ENCODE results near the gene NYNRIN. TPM values are rescaled to one million over a fixed set of nuclear protein-coding genes. Genes with fewer than 3 reads are reported as not detected.
"Not testable (repeated sequence)": the region's sequence is repeated elsewhere in the genome, so short reads cannot be mapped to it uniquely, and the experiment has no call there.

NYNRIN gene
- total RNA-seq, 2 experiments from 2014 or later = 0.07 to 0.16 TPM

DNA sequence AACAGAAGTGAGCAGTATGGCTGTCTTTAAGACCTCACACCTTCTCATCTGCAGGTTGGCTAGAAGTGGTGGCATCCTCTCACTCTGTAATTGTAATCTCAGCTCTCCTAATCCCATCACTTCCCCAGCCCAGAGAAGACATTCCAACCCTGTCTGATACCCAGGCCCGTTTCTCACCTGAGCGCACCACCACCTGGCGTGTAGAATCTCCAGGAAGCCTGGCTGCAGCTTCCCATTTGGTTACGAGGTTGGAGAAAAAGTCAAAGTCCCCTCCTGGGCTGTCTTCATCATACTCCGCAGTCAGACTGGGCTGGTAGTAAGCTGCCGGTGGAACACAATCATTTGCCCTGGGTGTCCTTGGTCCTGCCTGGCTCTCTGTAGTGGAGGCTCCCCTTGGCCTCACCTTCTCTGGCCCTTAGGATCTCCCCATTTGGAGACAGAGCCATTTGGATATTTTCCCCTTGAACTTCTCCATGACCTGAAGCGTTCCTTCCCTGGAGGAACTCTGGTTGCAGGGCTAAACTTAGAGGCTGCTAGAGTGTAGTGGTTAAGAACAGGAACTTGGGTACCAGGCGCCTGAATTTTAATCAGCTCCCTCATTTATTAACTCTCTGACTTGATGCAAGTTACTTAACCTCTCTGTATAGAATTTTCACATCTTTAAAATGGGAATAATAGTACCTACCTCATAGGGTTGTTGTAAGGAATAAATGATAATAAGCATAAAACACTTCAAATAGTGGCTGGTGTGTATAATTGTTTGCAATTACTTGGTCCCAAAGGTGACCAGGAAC lies 42.0 kb downstream of the NYNRIN start:
- ChIA-PET POLR2A (interaction anchor here (5.4 kb wide), 1 partner anchor 10 kb away, joined by 50 read pairs; the partner anchor contains the start of genes CBLN3 and KHNYN), CTCF (interaction anchor here (0.9 to 5.3 kb wide), 12 partner anchors 8 to 199 kb away, joined by 3 to 66 read pairs (median 6); partner anchors contain the start of genes CBLN3, KHNYN and RIPK3)
- Mint-ChIP-seq H3K27me3 (no peaks in the 10 kb centered on the region), H3K9me3 (ENCODE audit: low read depth) (no peaks in the 10 kb centered on the region), H3K4me3 (peak overlapping the region; percentile 97), H3K4me1 (peaks cover 52% of the 10 kb centered on the region), H3K27ac (peak overlapping the region; percentile 99), H3K36me3 (ENCODE audit: low read depth) (peaks cover 62% of the 10 kb centered on the region)
- no peak for DNase-seq
- ATAC-seq = no peak
- intact Hi-C loops (cut with DNase I, micrococcal nuclease) = loop anchor here (5.0 kb wide), 6 partner anchors 209 to 1139 kb away; partner anchors contain the start of genes GMPR2 (in 1 of the 2), MDP1 (in 1 of the 2), NEDD8 (in 1 of the 2) and PABPN1 (in 1 of the 2)

- no peaks in the 10 kb centered on the region for H3K27me3 Mint-ChIP-seq
- ChIA-PET POLR2A (interaction anchor here (0.7 to 5.4 kb wide), 2 partner anchors 11 to 18 kb away, joined by 3 to 50 read pairs; partner anchors contain the start of genes CBLN3 and KHNYN), CTCF (interaction anchor here (0.5 to 5.3 kb wide), 10 partner anchors 8 to 214 kb away, joined by 3 to 66 read pairs (median 6); partner anchors contain the start of genes CBLN3, KHNYN and RIPK3)
- no peak for DNase-seq
- H3K36me3 Mint-ChIP-seq (ENCODE audit: low read depth) = peaks cover 59% of the 10 kb centered on the region
- peaks cover 51% of the 10 kb centered on the region for H3K4me1 Mint-ChIP-seq
- H3K27ac Mint-ChIP-seq = peak overlapping the region; percentile 99
- H3K9me3 Mint-ChIP-seq (ENCODE audit: low read depth) = no peaks in the 10 kb centered on the region
- intact Hi-C loops (cut with DNase I, micrococcal nuclease) = loop anchor here (5.0 kb wide), 6 partner anchors 209 to 1139 kb away; partner anchors contain the start of genes GMPR2 (in 1 of the 2), MDP1 (in 1 of the 2), NEDD8 (in 1 of the 2) and PABPN1 (in 1 of the 2)
- peak overlapping the region; percentile 97 for H3K4me3 Mint-ChIP-seq
- ATAC-seq = no peak
Observed at GRCh38 chr14:24441485-24441884, 42.7 kb downstream of the NYNRIN start.

DNA sequence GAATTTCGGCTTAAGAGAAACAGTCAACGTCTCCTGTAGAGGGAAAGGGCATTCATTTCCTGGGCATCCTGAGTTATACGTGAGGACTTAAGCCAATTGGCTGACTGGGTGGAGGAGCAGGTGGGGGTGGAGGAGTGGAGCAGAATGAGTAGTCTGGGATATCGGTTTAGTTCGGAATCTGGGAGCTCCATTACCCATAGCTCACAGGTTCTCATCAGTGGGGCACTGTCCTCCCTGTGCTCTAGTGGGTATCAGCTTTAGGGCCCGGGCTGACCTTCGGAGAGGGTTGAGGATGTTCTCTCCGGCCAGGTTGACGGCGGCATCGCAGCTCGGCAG lies 43.1 kb downstream of the NYNRIN start:
- H3K4me1 Mint-ChIP-seq = peaks cover 47% of the 10 kb centered on the region
- no peaks in the 10 kb centered on the region for H3K27me3 Mint-ChIP-seq
- POLR2A ChIA-PET = interaction anchor here (0.7 to 5.4 kb wide), 2 partner anchors 11 to 18 kb away, joined by 3 to 50 read pairs; partner anchors contain the start of genes CBLN3 and KHNYN
- peak overlapping the region; percentile 99 for H3K27ac Mint-ChIP-seq
- CTCF ChIA-PET = interaction anchor here (0.5 to 5.3 kb wide), 13 partner anchors 9 to 215 kb away, joined by 3 to 66 read pairs (median 4); partner anchors contain the start of genes CBLN3, KHNYN and RIPK3
- H3K4me3 Mint-ChIP-seq = peak overlapping the region; percentile 97
- DNase-seq = no peak
- intact Hi-C loops (cut with DNase I, micrococcal nuclease) = loop anchor here (1.0 to 5.0 kb wide), 18 partner anchors 11 to 1140 kb away; partner anchors contain the start of genes DCAF11 (in 2 of the 2), GMPR2 (in 2 of the 2), NEDD8 (in 2 of the 2) and NRL (in 2 of the 2)
- peaks cover 56% of the 10 kb centered on the region for H3K36me3 Mint-ChIP-seq (ENCODE audit: low read depth)
- H3K9me3 Mint-ChIP-seq (ENCODE audit: low read depth) = no peaks in the 10 kb centered on the region
- no peak for ATAC-seq

- H3K36me3 Mint-ChIP-seq (ENCODE audit: low read depth) = peaks cover 52% of the 10 kb centered on the region
- ChIA-PET CTCF (interaction anchor here (0.5 to 5.3 kb wide), 15 partner anchors 9 to 269 kb away, joined by 3 to 66 read pairs (median 4); partner anchors contain the start of genes CBLN3, KHNYN and RIPK3), POLR2A (interaction anchor here (0.7 to 5.4 kb wide), 3 partner anchors 12 to 232 kb away, joined by 3 to 50 read pairs (median 3); partner anchors contain the start of genes CBLN3 and KHNYN)
- ATAC-seq (peak; percentile 92), DNase-seq (peak; percentile 98)
- H3K27me3 Mint-ChIP-seq = no peaks in the 10 kb centered on the region
- no peaks in the 10 kb centered on the region for H3K9me3 Mint-ChIP-seq (ENCODE audit: low read depth)
- H3K4me3 Mint-ChIP-seq = peak within 1 kb of the TSS; percentile 97
- H3K27ac Mint-ChIP-seq = peak within 1 kb of the TSS; percentile 99
- intact Hi-C loops (cut with DNase I, micrococcal nuclease) = loop anchor here (1.0 to 5.0 kb wide), 18 partner anchors 11 to 1140 kb away; partner anchors contain the start of genes DCAF11 (in 2 of the 2), GMPR2 (in 2 of the 2), NEDD8 (in 2 of the 2) and NRL (in 2 of the 2)
- H3K4me1 Mint-ChIP-seq = peaks cover 41% of the 10 kb centered on the region
Observed at GRCh38 chr14:24442240-24443052, 43.6 kb downstream of the NYNRIN start, which contains the start of gene SDR39U1. TSS of gene SDR39U1 (minus strand) at chr14:24442776. CDS start at chr14:24442769, 7 bp downstream.

DNA sequence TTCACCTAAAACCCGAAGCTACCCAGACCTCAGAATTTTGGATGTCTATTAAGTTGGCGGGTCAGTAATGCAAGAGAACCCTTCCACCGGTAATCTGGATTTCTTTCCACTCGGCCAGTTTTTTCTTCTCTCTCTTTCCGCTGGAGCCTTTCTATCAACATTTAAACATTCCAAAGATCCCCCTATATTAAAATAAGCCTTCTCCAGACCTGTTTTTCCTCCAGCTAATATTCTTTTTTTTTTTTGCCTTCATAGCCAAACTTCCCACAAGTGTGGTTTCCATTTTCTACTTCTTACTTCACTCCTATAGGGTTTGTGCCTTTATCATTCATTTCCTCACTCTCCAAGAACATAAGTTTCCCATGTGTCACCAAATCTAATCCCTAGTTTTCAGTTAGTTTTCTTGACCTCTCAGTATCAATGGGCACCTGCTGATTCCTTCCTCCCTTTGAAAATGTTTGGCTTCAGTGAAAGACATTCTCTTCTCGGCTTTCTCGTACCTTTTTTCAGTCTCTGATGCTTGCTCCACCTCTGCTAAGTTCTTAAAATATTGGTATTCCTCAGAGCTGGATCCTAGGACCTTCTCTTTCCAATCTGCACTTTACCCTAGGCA lies 44.4 kb downstream of the NYNRIN start:
- H3K9me3 Mint-ChIP-seq (ENCODE audit: low read depth) = no peaks in the 10 kb centered on the region
- peaks cover 36% of the 10 kb centered on the region for H3K4me1 Mint-ChIP-seq
- ChIA-PET CTCF (interaction anchor here (0.6 to 5.3 kb wide), 4 partner anchors 12 to 268 kb away, joined by 3 to 66 read pairs (median 21); partner anchors contain the start of genes CBLN3 and KHNYN), POLR2A (interaction anchor here (0.7 to 5.4 kb wide), 2 partner anchors 12 to 231 kb away, joined by 3 to 50 read pairs; partner anchors contain the start of genes CBLN3 and KHNYN)
- peaks cover 45% of the 10 kb centered on the region for H3K36me3 Mint-ChIP-seq (ENCODE audit: low read depth)
- no peak for ATAC-seq
- intact Hi-C loops (cut with DNase I, micrococcal nuclease) = loop anchor here (2.0 to 5.0 kb wide), 9 partner anchors 211 to 1141 kb away; partner anchors contain the start of genes GMPR2 (in 1 of the 2), MDP1 (in 1 of the 2), NEDD8 (in 1 of the 2) and NGDN (in 1 of the 2)
- H3K4me3 Mint-ChIP-seq = peak overlapping the region; percentile 97
- H3K27me3 Mint-ChIP-seq = no peaks in the 10 kb centered on the region
- DNase-seq = no peak
- H3K27ac Mint-ChIP-seq = peak overlapping the region; percentile 99

DNA sequence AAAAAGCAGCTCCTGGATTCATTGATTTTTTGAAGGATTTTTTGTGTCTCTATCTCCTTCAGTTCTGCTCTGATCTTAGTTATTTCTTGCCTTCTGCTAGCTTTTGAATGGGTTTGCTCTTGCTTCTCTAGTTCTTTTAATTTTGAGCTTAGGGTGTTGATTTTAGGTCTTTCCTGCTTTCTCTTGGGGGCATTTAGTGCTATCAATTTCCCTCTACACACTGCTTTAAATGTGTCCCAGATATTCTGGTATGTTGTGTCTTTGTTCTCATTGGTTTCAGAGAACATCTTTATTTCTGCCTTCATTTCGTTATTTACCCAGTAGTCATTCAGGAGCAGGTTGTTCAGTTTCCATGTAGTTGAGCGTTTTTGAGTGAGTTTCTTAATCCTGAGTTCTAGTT lies 52.0 kb downstream of the NYNRIN start:
- H3K9me3 Mint-ChIP-seq (ENCODE audit: low read depth); H3K4me1 Mint-ChIP-seq; DNase-seq; intact Hi-C loops (cut with DNase I, micrococcal nuclease); POLR2A ChIA-PET; ATAC-seq; H3K36me3 Mint-ChIP-seq (ENCODE audit: low read depth); H3K27me3 Mint-ChIP-seq; H3K4me3 Mint-ChIP-seq; CTCF ChIA-PET; H3K27ac Mint-ChIP-seq: not testable (repeated sequence)

GRCh38 chr14:24456980-24457379 lies 58.2 kb downstream of the NYNRIN start:
- Mint-ChIP-seq H3K27me3 (no peaks in the 10 kb centered on the region), H3K36me3 (ENCODE audit: low read depth) (peaks cover 7% of the 10 kb centered on the region), H3K4me1 (peaks cover 4% of the 10 kb centered on the region), H3K4me3 (no peak overlapping the region), H3K27ac (no peak overlapping the region), H3K9me3 (ENCODE audit: low read depth) (no peaks in the 10 kb centered on the region)
- CTCF ChIA-PET = interaction anchor here (0.7 kb wide), 2 partner anchors 20 to 121 kb away, joined by 3 read pairs; no protein-coding TSS in a partner anchor
- intact Hi-C loops (cut with DNase I, micrococcal nuclease) = no loop called here
- POLR2A ChIA-PET = interaction anchor here (1.0 kb wide), 1 partner anchor 26 kb away, joined by 3 read pairs; no protein-coding TSS in a partner anchor
- ATAC-seq (peak; percentile 80), DNase-seq (peak; percentile 16)

GRCh38 chr14:24458736-24459135 lies 59.9 kb downstream of the NYNRIN start:
- Mint-ChIP-seq H3K36me3 (ENCODE audit: low read depth) (peaks cover 3% of the 10 kb centered on the region), H3K4me3 (no peak overlapping the region), H3K27ac (no peak overlapping the region), H3K9me3 (ENCODE audit: low read depth) (no peaks in the 10 kb centered on the region), H3K4me1 (peaks cover 12% of the 10 kb centered on the region), H3K27me3 (no peaks in the 10 kb centered on the region)
- intact Hi-C loops (cut with DNase I, micrococcal nuclease) = no loop called here
- ChIA-PET CTCF (no interaction called here), POLR2A (no interaction called here)
- no peak for DNase-seq
- ATAC-seq = no peak

DNA sequence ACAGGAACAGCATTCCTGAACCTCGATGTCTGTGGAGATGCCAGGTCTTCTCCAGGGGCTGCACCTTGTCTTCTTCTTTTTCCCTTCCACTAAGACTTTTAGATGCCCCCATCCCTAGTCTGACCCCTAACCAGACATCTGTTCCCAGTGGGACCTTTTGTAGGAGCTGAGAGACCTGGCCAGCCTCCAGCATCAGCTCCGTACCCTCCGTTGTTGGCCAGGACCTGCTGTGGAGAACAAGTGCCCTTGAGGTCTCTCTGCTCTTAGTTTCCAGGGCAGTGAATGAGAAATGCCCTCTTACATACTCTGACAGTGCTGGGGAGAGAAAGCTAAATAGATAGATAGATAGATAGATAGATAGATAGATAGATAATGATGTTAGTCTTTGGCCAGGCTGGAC lies 60.5 kb downstream of the NYNRIN start:
- no peaks in the 10 kb centered on the region for H3K27me3 Mint-ChIP-seq
- H3K4me3 Mint-ChIP-seq = no peak overlapping the region
- ATAC-seq (no peak), DNase-seq (no peak)
- ChIA-PET CTCF (no interaction called here), POLR2A (no interaction called here)
- peaks cover 3% of the 10 kb centered on the region for H3K36me3 Mint-ChIP-seq (ENCODE audit: low read depth)
- H3K9me3 Mint-ChIP-seq (ENCODE audit: low read depth) = no peaks in the 10 kb centered on the region
- peaks cover 17% of the 10 kb centered on the region for H3K4me1 Mint-ChIP-seq
- intact Hi-C loops (cut with DNase I, micrococcal nuclease) = no loop called here
- no peak overlapping the region for H3K27ac Mint-ChIP-seq

- H3K4me1 Mint-ChIP-seq = peaks cover 33% of the 10 kb centered on the region
- H3K9me3 Mint-ChIP-seq (ENCODE audit: low read depth) = no peaks in the 10 kb centered on the region
- H3K36me3 Mint-ChIP-seq (ENCODE audit: low read depth) = peaks cover 3% of the 10 kb centered on the region
- H3K27me3 Mint-ChIP-seq = no peaks in the 10 kb centered on the region
- ChIA-PET POLR2A (no interaction called here), CTCF (no interaction called here)
- no peak overlapping the region for H3K4me3 Mint-ChIP-seq
- H3K27ac Mint-ChIP-seq = no peak overlapping the region
- no peak for ATAC-seq
- intact Hi-C loops (cut with DNase I, micrococcal nuclease) = no loop called here
- DNase-seq = no peak
Observed at GRCh38 chr14:24461336-24461735, 62.5 kb downstream of the NYNRIN start.

All from activated CD4-positive, alpha-beta T cell treated with anti-CD3 and anti-CD28 coated beads for 36 hours (primary cell).